Activated naive CD4-positive, alpha-beta T cell treated with anti-CD3 and anti-CD28 coated beads, Interleukin-2, amount 50 U/mL, for 16 hours (primary cell): Measurements from ENCODE around the gene B3GNT9.
A peak's percentile ranks its signal among the peaks of the same experiment; 100 is the strongest.

Source experiments
- DNase-seq: peaks from one replicate; pipeline ENCODE4 v3.0.0-alpha.2; 2020

B3GNT9 gene

DNA sequence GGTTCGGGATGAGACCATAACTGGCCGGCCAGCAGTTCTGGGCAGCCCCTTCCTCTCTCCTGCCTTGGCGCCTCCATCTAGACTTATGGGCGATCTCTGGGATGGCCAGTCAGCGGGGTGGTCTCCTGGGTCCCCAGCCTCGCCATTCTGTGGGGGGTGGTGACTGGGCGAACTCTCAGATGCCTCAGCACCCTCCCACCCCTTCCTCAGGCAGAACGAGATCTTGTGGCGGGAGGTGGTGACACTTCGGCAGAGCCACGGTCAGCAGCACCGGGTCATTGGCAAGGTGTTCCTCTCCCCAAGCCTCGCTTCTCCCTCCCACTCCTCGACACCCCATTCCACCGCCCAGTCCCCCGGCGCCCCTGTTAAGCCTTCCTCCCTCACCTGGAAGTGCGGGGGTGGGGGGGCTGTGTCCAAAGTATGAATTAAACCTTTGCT, 15.3 kb upstream of the B3GNT9 start:
- DNase-seq: no peak

DNA sequence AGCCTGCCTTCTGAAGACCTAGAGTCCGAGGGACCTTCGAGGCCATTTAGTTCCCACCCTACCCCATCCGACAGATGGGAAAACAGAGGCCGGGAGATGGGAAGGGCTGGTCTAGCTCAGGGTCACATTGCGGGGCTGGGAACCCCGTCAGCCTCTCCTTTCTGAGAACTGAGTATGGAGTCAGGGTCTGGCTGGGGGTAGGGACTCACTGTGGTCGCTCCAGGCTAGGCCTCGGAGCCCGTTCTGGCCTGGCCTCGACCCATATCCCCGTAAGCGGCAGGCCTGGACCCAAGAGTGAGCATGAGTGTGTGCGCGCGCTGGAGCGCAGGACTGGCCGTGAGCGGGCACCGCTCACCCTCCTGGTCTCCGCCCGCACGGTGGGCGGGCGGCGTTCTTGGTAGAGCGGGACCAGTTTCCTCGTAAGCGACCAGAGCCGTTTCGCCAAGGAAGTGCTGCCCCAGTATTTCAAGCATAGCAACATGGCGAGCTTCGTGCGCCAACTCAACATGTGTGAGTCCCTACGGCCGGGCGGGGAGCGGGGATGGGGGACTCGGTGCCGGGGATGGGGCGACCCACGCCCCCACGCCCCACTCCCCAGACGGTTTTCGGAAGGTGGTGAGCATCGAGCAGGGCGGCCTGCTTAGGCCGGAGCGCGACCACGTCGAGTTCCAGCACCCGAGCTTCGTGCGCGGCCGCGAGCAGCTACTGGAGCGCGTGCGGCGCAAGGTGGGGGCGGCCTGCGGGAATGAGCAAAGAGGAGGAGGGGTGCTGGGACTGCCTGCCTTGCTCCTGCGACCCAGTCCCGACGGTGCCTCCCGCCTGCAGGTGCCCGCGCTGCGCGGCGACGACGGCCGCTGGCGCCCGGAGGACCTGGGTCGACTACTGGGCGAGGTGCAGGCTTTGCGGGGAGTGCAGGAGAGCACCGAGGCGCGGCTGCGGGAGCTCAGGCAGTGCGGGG, 14.6 kb upstream of the B3GNT9 start:
- DNase-seq: no peak

DNA sequence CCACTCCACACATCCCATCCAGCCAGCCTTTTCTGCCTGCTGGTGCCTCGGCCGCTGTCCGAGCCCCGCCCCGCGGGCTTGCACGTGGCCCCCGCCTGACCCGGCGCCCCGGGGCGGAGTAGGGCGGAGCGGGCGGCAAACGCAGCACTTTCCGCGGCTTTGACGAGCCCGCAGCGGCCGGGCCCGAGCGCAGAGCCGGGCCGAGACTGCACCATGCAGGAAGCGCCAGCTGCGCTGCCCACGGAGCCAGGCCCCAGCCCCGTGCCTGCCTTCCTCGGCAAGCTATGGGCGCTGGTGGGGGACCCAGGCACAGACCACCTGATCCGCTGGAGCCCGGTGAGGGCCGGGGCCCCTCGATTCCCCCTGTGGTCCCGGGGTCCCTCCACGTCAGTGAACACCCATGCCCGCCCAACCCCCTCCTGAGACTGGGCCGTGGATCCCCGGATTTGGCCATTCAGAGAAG, 13.8 kb upstream of the B3GNT9 start, which contains the start of gene HSF4:
TSS of gene HSF4 (plus strand) at position 147 of the 463 bp plus-strand sequence. CDS start at position 214, 67 bp downstream.
- DNase-seq: no peak

DNA sequence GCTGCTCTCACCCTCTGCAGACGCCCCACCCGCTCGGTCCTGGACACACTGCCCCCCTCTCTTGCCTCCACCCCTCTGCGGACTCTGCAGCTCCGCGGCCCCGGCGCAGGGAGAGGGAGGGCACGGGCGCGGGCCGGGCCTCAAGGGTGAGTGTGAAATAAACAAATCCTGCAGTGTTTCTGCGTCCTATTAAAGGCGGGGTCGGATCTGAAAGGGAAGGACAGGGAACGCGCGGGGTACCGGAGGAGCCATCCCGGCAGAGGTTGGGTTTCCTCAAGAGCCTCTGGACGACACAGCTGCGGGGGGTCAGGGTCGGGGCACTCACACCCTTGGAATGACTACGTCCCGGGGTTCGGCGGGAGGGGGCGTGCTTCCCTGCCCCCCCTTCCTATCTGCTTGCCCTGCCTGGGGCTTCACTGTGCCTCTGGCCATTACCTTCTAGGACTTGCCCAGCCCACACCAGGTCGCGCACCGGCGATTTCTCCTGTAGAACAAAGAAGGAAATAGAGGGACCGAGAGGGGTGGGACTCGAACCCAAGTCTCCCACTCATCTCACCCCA, 13.3 kb upstream of the B3GNT9 start:
- no peak for DNase-seq

DNA sequence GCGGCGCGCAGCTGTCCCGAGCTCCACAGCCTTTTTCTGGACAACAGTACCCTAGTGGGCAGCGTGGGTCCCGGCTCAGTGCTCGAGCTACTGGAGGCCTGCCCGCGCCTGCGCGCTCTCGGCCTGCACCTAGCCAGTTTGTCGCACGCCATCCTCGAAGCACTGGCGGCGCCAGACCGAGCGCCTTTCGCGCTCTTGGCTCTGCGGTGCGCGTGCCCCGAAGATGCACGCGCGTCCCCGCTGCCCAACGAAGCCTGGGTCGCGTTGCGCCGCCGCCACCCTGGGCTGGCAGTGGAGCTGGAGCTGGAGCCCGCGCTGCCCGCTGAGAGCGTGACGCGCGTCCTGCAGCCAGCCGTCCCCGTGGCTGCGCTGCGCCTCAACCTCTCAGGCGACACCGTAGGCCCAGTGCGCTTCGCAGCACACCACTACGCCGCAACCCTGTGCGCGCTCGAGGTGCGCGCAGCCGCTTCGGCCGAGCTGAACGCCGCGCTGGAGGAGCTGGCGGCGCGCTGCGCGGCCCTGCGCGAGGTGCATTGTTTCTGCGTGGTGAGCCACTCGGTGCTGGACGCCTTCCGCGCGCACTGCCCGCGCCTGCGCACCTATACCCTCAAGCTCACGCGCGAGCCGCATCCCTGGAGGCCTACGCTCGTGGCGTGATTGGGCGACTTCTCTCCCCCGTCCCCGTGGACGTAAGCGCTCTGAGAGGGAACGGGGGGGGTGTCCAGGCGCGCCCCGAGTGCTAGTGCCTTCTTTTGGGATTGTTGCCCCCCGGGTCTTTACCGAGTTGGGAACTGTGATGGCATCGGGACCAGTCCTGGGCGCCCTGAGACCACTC, 12.6 kb upstream of the B3GNT9 start:
- DNase-seq: peak; percentile 51

DNA sequence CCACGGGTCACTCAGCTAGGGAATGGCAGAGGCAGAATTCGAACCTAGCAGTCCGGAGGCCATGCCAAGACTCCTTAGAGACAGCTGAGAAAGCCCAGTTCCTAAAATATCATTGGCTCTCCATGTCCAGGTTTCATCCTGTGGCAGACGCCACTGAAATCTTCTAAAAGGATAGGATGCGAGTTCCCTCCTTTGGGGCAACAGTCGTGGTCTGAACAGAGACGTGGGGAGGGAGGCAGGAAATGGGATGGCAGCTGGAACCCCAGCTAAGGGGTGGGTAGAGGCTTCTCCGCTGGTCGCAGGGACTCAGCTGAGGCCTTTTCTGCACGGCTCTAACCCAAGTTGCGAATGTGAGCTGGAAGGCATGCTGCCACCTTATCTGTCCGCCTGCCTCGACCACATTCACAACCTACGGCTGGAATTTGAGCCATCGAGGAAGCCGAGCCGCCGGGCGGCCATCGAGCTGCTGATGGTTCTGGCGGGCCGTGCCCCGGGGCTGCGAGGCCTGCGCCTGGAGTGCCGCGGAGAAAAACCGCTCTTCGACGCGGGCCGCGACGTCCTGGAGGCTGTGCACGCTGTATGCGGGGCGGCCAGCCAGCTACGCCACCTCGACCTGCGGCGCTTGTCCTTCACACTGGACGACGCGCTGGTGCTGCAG, 11.8 kb upstream of the B3GNT9 start:
- DNase-seq: no peak

DNA sequence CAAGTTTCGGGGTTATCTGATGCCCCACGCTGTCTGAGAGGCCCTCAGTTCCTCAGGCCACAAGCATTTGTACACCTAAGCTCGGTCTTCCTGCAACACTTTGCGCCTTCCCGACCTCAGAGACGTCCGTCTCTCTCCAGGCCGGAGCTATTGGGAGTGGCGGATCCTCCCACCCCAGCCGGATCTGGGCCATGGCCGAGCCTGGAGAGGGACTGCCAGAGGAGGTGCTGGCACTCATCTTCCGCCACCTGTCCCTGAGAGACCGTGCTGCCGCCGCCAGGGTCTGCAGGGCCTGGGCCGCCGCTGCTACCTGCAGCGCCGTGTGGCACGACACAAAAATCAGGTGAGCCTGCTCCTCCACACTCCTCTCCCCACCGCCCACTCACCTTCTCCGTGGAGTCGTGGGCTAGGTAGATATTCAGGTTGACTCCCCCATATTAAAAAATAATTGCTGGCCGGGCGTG, 10.8 kb upstream of the B3GNT9 start:
- DNase-seq: no peak

DNA sequence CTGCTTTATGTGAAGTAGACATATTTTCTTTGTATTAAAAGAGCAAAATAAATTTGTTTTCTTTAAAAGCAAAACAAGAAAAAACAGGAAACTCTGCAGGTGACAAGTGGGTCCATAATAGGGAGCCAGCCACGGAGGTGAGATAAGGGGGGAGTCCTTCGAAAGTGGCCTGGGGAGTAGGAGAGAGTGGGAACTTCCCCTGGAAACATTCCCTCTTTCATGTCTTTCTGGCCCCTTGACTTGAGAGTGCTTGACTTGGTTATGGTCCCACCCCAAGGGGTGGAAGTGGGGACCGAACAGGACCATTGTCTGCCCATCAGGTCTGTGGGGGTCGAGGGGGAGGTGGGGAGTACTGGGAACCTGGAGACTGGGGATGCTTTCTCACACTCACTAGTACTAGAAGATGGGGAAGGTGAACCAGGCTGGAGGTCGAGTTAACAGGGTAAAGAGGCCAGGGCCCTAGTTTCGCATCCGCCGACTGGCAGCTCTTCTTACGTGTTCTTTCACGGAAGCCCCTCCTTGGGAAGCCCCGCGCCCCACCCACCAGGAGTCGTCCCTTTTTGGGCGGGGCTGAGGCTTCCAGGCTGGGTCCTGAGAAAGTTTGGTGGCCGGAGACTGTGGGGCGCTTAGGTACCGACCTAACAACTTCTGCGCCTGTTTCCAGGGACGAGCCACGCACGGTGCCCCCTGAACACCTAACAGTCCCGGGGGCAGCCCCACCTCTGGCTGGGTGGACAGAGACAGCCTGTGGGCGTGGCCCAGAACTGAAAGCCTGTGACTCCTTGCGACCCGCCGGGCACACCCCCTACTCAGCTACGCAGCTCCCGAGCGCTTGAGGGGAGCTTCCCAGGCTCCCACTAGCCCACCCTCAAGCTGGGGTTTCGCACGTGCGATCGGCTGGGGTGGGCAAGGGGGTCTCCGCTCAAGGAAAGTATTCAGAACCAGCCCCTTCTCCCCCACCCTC, 8.1 kb upstream of the B3GNT9 start:
- peak; percentile 64 for DNase-seq

DNA sequence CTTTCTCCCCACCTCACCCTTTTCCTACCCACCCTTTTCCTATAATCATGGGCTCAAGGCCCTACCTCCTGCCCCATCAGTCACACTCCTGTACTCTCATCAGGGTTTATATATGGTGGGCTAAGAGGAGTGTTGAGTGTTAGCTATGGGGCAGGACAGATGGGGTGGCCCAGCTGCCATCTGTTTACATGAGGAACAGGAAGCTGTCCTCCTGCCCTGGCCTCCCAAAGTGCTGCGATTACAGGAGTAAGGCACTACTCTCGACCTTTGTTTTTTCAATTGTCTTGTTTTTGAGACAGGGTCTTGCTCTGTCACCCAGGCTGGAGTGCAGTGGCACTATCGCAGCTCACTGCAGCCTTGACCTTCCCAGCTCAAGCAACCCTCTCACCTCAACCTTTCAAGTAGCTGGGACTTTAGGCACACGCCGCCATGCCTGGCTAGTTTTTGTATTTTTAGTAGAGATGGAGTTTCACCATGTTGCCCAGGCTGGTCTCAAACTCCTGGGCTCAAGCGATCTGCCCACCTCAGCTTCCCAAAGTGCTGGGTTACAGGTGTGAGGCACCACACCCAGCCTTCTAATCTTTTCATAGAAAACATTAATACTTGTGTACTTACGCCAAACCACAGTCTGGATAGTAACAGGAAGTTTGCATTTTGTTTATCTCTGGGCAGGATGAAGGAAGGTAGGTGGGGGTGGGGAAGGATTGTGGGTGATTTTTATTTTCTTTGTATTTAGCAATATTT, 7.3 kb upstream of the B3GNT9 start:
- DNase-seq: no peak

DNA sequence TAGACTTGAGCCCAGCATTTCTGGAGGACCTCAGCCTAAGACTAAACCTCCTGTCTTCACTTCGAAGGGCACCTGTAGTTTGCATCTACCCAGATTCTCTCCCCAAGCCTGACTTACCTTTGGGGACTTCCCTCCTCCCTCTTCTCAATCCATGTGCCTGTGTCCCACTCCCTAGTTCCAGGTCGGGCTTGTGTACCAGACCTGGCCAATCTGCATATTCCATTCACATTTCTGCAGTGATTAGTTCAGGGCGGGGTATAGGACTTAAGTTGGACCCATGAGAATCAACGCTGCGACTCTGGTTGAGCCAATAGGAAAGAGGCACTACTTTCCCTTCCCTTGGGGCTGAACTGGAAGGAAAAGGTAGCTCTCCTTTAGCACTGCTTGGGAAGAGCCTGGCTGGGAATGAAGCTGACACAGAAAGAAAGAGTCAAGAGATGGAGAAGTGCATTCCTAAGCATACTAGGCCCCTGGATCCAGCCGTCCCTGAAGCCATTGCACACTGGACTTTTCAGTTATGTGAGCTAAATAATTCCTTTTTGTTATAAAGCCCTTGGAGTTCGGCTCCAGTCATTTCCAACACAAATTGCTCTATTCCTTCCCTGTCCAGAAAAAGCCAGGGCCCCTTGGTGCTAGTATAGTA, 6.4 kb upstream of the B3GNT9 start:
- DNase-seq: no peak

DNA sequence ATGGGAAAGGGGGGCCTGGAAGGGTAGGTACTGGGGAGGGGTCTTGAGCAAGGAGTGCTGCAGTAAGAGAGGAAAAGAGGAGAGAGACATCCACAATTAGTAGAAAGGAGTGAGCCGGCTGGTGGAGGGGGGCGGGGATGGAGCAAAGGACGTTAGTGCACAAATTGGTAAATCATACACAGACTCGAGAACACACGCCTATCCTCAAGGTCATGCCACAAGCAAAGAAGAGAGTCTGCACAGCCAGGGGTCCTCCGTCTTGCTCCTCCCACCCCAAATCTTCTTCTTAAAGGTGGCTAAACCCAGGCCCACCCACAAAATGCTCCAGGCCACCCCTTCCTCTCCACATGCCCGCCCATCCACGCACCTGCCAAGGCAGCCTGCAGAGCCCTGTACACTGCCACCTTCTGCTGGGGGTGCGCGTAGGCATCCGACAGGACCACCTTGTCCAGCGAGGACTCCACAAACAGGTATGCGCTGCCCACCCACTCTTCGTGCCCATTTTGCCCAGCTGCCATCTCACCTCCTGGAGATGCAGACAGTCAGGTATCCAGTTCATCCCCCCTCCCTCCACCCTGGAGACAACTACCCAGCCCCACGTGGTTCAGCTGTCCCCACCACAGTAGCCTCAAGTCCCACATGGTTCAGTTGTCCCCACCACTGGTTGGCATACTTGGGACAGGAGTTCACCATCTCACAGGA, 5.5 kb upstream of the B3GNT9 start:
- DNase-seq: no peak

DNA sequence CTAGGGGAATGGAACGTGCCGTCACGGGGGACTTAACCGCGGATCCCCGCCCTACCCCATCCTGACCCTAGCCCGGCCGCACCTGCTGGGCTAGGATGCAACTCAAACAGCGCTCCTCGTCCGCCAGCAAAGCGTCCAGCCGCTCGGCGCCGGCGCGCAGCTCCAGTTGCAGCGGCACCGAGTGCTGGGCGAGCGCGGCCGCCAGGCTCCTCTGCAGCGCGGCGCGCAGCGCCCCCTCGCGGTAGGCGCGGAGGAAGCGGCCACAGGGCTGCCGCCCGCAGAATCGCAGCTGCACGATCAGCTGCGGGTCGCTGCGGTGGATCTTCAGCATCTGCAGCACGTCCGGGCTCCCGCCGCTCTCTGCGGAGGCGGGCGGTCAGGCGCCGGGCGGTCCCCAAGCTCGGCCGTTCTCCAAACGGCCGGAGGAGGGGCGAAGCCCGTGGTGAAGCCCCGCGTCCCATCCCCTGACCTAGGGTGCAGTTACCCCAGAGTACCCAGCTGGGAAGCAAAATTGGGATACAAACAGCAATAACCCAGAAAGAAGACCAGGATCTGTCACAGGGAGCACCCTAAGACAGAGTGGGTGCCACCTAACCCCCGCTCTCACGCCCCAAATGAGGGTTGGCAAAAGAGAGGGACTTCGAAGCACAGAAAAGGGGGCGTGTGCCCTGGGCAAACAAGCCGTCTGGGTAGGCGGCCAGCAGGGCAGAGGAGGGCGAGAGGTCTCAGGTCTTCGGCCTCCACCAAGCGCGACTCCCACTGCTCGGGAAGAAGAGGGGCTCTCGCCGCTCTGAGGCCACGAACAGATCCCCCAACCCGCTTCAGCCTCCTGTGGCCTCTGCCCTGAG, 4.7 kb upstream of the B3GNT9 start:
- DNase-seq: peak; percentile 82

DNA sequence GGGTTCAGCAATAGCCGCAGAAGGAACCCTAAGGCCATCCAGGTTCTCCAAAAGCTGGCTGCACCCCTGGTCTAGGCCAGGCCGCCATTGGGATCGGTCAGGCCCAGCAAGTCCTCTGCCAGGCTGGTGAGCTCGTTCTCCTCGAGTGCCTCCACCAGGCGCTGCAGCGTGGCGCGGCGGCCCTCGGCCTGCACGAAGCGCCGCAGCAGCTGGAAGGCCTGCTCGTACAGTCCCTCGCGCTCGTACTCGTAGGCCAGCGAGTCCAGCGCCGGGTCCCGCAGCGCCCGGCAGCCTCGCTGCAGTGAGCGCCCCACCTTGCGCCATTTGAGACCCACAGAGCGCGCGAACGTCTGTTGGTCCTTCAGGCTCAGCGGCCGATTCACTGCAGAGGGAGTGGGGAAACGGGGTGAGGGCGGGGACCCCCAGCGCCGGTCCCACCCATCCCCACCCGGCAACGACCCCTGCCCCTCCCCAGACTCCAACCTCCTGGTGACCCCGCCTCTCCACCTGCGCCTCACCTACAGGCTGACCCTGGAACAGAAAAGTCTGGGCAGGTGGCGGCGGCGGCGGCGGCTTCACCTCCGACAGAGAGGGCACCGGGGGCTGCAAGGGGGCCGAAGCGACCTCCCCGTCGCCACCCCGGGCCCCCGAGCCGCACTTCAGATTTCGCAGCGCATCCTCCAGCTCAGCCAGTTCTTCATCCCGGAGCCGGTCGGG, 3.9 kb upstream of the B3GNT9 start:
- no peak for DNase-seq

DNA sequence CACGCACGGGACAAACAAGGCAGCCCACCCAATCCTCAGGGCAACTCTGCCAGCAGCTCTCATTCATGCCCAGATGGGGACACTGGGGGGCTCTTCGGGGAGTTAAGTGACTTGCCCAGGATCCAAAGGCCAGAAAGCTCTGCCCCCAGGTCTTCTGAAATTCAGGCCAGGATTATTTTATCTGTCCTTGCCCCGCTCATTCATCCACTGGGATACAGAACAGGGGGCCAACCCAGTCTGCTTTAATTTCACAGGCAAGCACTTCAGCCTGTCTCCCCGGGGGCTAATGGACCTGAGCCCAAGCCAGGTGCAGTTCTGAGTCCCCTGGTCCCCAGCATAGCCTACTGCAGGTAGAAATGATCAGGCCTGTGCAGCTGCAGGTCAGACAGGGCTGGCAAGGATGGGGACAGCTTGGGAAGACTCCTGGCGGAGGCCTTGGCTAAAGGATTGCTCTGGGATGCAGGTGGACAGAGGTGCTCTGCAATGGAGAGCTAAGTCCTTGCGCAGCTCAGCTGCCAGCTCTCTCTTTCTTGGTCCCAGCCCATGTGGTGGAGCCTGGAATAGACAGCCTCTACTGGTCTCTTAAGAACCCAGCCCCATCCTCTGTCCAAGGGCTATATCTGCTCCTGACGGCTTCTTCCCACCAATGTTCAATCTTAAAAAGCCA, 766 bp upstream of the B3GNT9 start:
- DNase-seq: no peak

DNA sequence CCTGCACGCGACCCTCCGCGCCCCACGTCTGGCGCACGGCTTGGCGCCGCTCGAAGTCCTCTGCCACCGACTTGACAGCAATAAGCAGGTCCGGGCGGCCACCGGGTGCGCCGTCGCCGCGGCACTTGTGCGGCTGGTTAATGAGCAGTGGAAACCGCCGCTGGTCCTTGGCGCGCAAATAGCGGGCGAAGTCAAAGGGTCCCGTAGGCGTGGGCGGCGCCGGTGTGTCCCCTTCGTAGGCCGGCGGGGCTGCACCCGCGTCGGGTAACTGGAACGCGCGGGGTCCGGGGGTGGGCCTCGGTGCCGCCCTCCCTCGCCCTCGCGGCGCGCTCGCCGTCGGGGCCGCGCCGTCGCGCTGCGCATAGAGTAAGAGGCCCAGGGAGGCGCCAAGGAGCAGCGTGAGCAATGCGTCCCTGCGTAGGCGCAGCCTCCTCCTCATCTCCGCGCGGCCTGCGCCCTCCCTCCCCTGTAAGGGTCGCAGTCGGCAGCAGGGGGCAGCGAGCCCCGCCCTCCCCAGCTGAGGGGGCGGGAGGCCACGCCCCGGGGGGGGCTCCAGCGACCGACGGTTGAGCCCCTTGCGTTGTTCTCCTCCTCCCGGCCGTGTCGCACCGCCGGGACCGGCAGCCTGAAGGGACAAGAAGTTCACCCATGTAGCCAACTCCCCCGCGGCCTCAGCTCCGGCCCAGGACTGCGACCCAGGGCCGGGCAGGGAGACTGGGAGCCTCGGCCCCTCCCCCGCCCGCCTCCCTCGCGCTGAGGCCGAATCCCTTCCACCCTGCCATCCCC, 558 bp downstream of the B3GNT9 start:
- peak; percentile 61 for DNase-seq
